Esophagus (tissue), 2 donors: ENCODE results near the gene CCDC182. TPM values are rescaled to one million over a fixed set of nuclear protein-coding genes. Genes with fewer than 3 reads are reported as not detected.

ENCODE experiments used
- H3K27ac ChIP-seq, 2 donors: one replicate each; pipeline ENCODE4 v1.5.1; 2013; ENCODE audit warnings: low read depth in 2 of 2, mild to moderate bottlenecking in 2 of 2, inconsistent platforms in 1 of 2, low read length in 1 of 2, moderate library complexity in 1 of 2
- H3K27me3 ChIP-seq, 2 donors: one replicate each; pipeline ENCODE4 v1.6.1; 2013; ENCODE audit warnings: low read length in 2 of 2, control low read depth in 1 of 2, mild to moderate bottlenecking in 1 of 2; ENCODE audit not compliant: insufficient read depth in 2 of 2, control insufficient read depth in 1 of 2
- H3K36me3 ChIP-seq, 2 donors: one replicate each; pipeline ENCODE4 v1.6.1; 2013; ENCODE audit warnings: low read length in 1 of 2; ENCODE audit not compliant: control insufficient read depth in 2 of 2, insufficient read depth in 2 of 2
- H3K4me1 ChIP-seq, 2 donors: one replicate each; pipeline ENCODE4 v1.6.1; 2013; ENCODE audit warnings: low read length in 1 of 2; ENCODE audit not compliant: control insufficient read depth in 2 of 2, insufficient read depth in 2 of 2
- H3K4me3 ChIP-seq, 2 donors: one replicate each; pipeline ENCODE4 v1.5.1; 2013; ENCODE audit warnings: low read length in 2 of 2, mild to moderate bottlenecking in 2 of 2, low read depth in 1 of 2, moderate library complexity in 1 of 2
- H3K9me3 ChIP-seq, 2 donors: one replicate each; pipeline ENCODE4 v1.6.1; 2013; ENCODE audit warnings: mild to moderate bottlenecking in 2 of 2, low read depth in 1 of 2, low read length in 1 of 2, moderate library complexity in 1 of 2; ENCODE audit not compliant: control insufficient read depth in 2 of 2, insufficient read depth in 1 of 2
- WGBS, 2 donors: extraction: QIAGEN DNeasy Blood & Tissue Kit; methylation state at CpG; one replicate each; pipeline ENCODE4 v1.1.7; 2013; 5-methylcytosine and 5-hydroxymethylcytosine counted together
- polyA plus RNA-seq, 2 donors: library from polyadenylated mRNA; stranded (reverse); fragments of 200-250 nt; gene quantifications; one replicate each; pipeline ENCODE4 v1.2.3, GENCODE V29; 2013
- donor health status: healthy with polysubstance abuse.
- donor health status: Bipolar disorder and iron deficiency.

Gene CCDC182
- polyA plus RNA-seq, 2 donors = not detected

DNA sequence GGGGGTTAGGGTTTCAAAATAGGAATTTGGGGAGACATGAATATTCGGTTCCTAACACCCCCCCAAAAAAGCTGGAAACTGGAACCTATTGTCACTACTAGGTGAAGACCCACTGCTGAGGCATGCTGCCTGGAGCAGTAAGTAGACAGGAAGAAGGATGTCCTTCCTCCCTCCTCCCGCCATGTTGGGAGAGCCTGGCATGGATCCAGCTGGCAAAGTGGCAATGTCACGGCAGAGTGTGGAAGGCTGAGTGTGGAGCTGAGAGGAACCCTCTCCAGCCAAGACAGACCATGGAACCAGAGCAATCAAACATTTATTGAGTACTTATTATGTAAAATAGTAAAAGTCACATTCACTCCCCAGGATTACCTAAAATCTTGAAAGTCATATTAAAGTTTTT, 49.0 kb downstream of the CCDC182 start:
- Histone ChIP-seq H3K4me3 (no peak overlapping the region), H3K36me3 (no peaks in the 10 kb centered on the region), H3K4me1 (peaks cover 0 to 10% of the 10 kb centered on the region in 2 donors), H3K9me3 (no peaks in the 10 kb centered on the region), H3K27ac (no peak overlapping the region), H3K27me3 (no peaks in the 10 kb centered on the region)
- WGBS, 2 donors = 49 to 57% methylated on average over 3 of the region's 3 CpGs

Other genes with a start within 250 kb of the CCDC182 start
- gene MRPS23, start 104.7 kb upstream of the CCDC182 start, polyA plus RNA-seq = 10 to 100 TPM in 1 of 2 donors, 1 to 10 TPM in 1; 6.5 to 29.2 TPM
- 10 to 100 TPM; 19.9 to 31.1 TPM for gene CUEDC1, start 210.1 kb upstream of the CCDC182 start, polyA plus RNA-seq
- gene VEZF1, start 243.0 kb upstream of the CCDC182 start, polyA plus RNA-seq = 10 to 100 TPM in 1 of 2 donors, 1 to 10 TPM in 1; 8.8 to 10.6 TPM